Measurements from ENCODE around the gene HACL1.
A peak's percentile ranks its signal among the peaks of the same experiment; 100 is the strongest.

The HACL1 gene

GRCh38 chr3:15645246-15645645, 43.9 kb upstream of the HACL1 start:
- H3K4me3 ChIP-seq (replicated peaks in 1 of 2; ENCODE audit: low read depth in 2 of 2, low read length in 2 of 2) = no peak overlapping the region
- no peak for DNase-seq (ENCODE audit: low read depth in 2 of 2)
- TF ChIP-seq, protein P1, sequence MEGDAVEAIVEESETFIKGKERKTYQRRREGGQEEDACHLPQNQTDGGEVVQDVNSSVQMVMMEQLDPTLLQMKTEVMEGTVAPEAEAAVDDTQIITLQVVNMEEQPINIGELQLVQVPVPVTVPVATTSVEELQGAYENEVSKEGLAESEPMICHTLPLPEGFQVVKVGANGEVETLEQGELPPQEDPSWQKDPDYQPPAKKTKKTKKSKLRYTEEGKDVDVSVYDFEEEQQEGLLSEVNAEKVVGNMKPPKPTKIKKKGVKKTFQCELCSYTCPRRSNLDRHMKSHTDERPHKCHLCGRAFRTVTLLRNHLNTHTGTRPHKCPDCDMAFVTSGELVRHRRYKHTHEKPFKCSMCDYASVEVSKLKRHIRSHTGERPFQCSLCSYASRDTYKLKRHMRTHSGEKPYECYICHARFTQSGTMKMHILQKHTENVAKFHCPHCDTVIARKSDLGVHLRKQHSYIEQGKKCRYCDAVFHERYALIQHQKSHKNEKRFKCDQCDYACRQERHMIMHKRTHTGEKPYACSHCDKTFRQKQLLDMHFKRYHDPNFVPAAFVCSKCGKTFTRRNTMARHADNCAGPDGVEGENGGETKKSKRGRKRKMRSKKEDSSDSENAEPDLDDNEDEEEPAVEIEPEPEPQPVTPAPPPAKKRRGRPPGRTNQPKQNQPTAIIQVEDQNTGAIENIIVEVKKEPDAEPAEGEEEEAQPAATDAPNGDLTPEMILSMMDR (IDR thresholded peaks at IDR 0.05; ENCODE audit: low read depth, low read length) = no peak

GRCh38 chr3:15638891-15639262, 37.5 kb upstream of the HACL1 start:
- TF ChIP-seq, protein P1 (IDR thresholded peaks at IDR 0.05; ENCODE audit: low read depth, low read length) = no peak
- no peak overlapping the region for H3K4me3 ChIP-seq (replicated peaks in 1 of 2; ENCODE audit: low read depth in 2 of 2, low read length in 2 of 2)
- DNase-seq (ENCODE audit: low read depth in 2 of 2) = peak in 1 of 2 donors; percentile 49

GRCh38 chr3:15638193-15638890, 37.0 kb upstream of the HACL1 start:
- H3K4me3 ChIP-seq (replicated peaks in 1 of 2; ENCODE audit: low read depth in 2 of 2, low read length in 2 of 2) = no peak overlapping the region
- DNase-seq (ENCODE audit: low read depth in 2 of 2) = peak; percentile 54 to 77
- TF ChIP-seq, protein P1 (IDR thresholded peaks at IDR 0.05; ENCODE audit: low read depth, low read length) = no peak

DNA sequence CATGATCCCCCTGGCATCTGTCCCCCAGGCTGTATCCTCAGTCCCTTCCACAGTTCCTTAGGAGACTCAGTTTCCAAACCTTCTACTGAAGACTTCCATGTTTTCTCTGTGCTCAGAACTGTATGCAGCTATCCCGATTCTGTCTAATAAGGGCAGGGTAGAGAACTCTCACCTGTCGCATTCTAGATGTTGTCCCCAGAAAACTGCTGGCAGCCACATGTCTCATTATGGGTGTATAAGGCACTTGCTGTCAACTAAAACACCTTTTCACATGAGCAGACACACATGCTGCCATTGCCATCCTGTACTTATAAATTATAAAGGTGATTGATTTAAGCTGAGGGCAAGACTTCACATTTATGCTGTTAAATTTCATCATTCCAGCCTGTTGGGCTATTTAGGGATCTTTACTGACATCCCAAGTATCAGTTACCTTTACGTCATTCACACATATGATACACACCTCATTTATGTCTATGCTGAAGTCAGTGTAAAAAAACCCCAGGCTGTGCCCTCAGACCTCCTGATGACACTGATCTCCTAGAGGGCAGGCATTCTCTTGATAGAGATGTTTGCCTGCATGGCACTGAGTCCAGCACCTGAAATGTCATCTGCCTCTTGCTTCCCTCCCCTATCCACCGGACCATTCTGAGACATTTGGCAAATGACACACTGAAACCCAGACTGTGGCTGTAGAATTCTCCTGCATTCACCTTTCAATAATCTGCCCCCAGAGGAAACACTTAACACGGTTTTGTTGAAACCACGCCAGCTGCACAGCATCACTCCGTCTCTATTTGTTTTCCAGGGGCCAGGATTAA, 36.0 kb upstream of the HACL1 start:
- DNase-seq (ENCODE audit: low read depth in 2 of 2) = no peak
- H3K4me3 ChIP-seq (replicated peaks in 1 of 2; ENCODE audit: low read depth in 2 of 2, low read length in 2 of 2) = no peak overlapping the region
- TF ChIP-seq, protein P1 (IDR thresholded peaks at IDR 0.05; ENCODE audit: low read depth, low read length) = no peak

GRCh38 chr3:15636028-15636709, 34.8 kb upstream of the HACL1 start:
- H3K4me3 ChIP-seq (replicated peaks in 1 of 2; ENCODE audit: low read depth in 2 of 2, low read length in 2 of 2) = peak overlapping the region in 1 of 2 donors; percentile 25
- TF ChIP-seq, protein P1 (IDR thresholded peaks at IDR 0.05; ENCODE audit: low read depth, low read length) = no peak
- DNase-seq (ENCODE audit: low read depth in 2 of 2) = peak; percentile 90 to 97

DNA sequence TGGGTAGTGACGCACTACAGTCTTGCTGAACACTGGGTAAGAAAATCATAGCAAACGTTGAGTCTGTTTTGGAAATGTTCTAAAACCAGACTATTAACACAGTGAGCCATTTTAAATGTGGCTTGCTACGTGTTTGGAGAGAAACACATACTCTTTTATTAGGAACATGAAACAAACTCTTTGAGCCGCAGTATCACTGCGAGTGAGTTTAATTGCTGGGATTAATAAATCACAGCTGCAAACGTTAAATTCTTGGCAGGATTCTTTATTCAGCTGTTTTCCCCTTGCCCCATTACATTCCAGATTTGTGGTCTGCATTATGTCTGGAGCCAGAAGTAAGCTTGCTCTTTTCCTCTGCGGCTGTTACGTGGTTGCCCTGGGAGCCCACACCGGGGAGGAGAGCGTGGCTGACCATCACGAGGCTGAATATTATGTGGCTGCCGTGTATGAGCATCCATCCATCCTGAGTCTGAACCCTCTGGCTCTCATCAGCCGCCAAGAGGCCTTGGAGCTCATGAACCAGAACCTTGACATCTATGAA, 33.8 kb upstream of the HACL1 start:
- TF ChIP-seq, protein P1 (IDR thresholded peaks at IDR 0.05; ENCODE audit: low read depth, low read length) = no peak
- DNase-seq (ENCODE audit: low read depth in 2 of 2) = peak; percentile 36 to 85
- no peak overlapping the region for H3K4me3 ChIP-seq (replicated peaks in 1 of 2; ENCODE audit: low read depth in 2 of 2, low read length in 2 of 2)
